Thyroid gland (tissue), 4 donors: Measurements from ENCODE around the gene CHST14. TPM values are rescaled to one million over a fixed set of nuclear protein-coding genes. Genes with fewer than 3 reads are reported as not detected.

Experiments
- DNase-seq, 2 donors: peaks; one replicate each; pipeline ENCODE4 v3.0.0-alpha.2; 2019
- H3K27ac ChIP-seq, 3 donors: fragments of 200-600 bp; sonication (generic); 1 replicate in 2 of 3; 2 replicates in 1 of 3; pipeline ENCODE4 v1.5.1; 2016 to 2019; ENCODE audit warnings: mild to moderate bottlenecking in 1 of 3, moderate library complexity in 1 of 3
- H3K27me3 ChIP-seq: fragments of 200-600 bp; sonication (generic); one replicate; pipeline ENCODE4 v1.5.1; 2019
- H3K36me3 ChIP-seq, 2 donors: fragments of 200-600 bp; sonication (generic); one replicate each; pipeline ENCODE4 v1.5.1; 2016 to 2019
- H3K4me1 ChIP-seq, 2 donors: fragments of 200-600 bp; sonication (generic); one replicate each; pipeline ENCODE4 v1.5.1; 2017 to 2019
- H3K4me3 ChIP-seq, 3 donors: fragments of 200-600 bp; sonication (generic); replicated peaks in 1 of 3; 1 replicate in 2 of 3; 2 replicates in 1 of 3; pipeline ENCODE4 v1.5.1; 2016; ENCODE audit warnings: mild to moderate bottlenecking in 1 of 3
- H3K9me3 ChIP-seq: fragments of 200-600 bp; sonication (generic); one replicate; pipeline ENCODE4 v1.5.1; 2017
- CTCF ChIP-seq, 6 experiments: fragments of 200-600 bp in 3 of 6; fragments of 450-650 bp in 3 of 6; sonication (generic) in 3 of 6; IDR thresholded peaks; one replicate each; pipeline ENCODE4 v1.5.1; 2016 to 2019; ENCODE audit warnings: antibody characterized with exemption in 6 of 6, mild to moderate bottlenecking in 2 of 6, inconsistent platforms in 1 of 6, moderate library complexity in 1 of 6
- POLR2A ChIP-seq, 2 donors: fragments of 450-650 bp; IDR thresholded peaks; one replicate each; pipeline ENCODE4 v1.6.1; 2017; ENCODE audit warnings: antibody characterized with exemption in 2 of 2, mild to moderate bottlenecking in 2 of 2, moderate library complexity in 1 of 2
- WGBS, 2 donors: methylation state at CpG; one replicate each; pipeline ENCODE4 v1.1.5; 2017; 5-methylcytosine and 5-hydroxymethylcytosine counted together
- intact Hi-C: fragments of 100-400 bp; cut with DNase I; formaldehyde crosslinking; loops from one replicate; pipeline ENCODE4 v1.15.1; 2023
- total RNA-seq, 4 donors: library from RNA; depleted of rRNA; stranded (reverse); fragments of >200 nt; gene quantifications; one replicate each; pipeline ENCODE4 v1.2.3, GENCODE V29; 2016

CHST14 gene
- total RNA-seq, 4 donors from 2014 or later, result 15.7 to 22.6 (median 20.1) TPM

GRCh38 chr15:40461958-40462357 lies 8.8 kb upstream of the CHST14 start:
- intact Hi-C loops, result no loop called here

GRCh38 chr15:40463279-40463678 lies 7.5 kb upstream of the CHST14 start:
- WGBS, 2 donors, result 98 to 100% methylated on average over 2 of the region's 2 CpGs
- intact Hi-C loops, result no loop called here
- no peak for TF ChIP-seq POLR2A (IDR thresholded peaks at IDR 0.05)
- no peak for TF ChIP-seq CTCF (IDR thresholded peaks at IDR 0.05)
- no peak overlapping the region for H3K4me3 ChIP-seq
- H3K27ac ChIP-seq, result no peak overlapping the region
- no peaks in the 10 kb centered on the region for H3K9me3 ChIP-seq
- peaks cover 51% of the 10 kb centered on the region in 2 donors for H3K36me3 ChIP-seq
- no peaks in the 10 kb centered on the region for H3K27me3 ChIP-seq
- no peak for DNase-seq
- H3K4me1 ChIP-seq, result no peaks in the 10 kb centered on the region

More at GRCh38 chr15:40461958-40462357, 8.8 kb upstream of the CHST14 start:
- Histone ChIP-seq H3K27me3 (no peaks in the 10 kb centered on the region), H3K4me3 (no peak overlapping the region), H3K27ac (no peak overlapping the region), H3K9me3 (no peaks in the 10 kb centered on the region), H3K4me1 (no peaks in the 10 kb centered on the region), H3K36me3 (peaks cover 49 to 51% of the 10 kb centered on the region in 2 donors)
- DNase-seq, result no peak
- TF ChIP-seq CTCF (IDR thresholded peaks at IDR 0.05) (no peak), POLR2A (IDR thresholded peaks at IDR 0.05) (no peak)
- WGBS, 2 donors, result 92 to 94% methylated on average over 12 to 16 of the region's 21 CpGs

GRCh38 chr15:40463886-40464545 lies 6.8 kb upstream of the CHST14 start:
- intact Hi-C loops, result no loop called here
- Histone ChIP-seq H3K36me3 (peaks cover 50% of the 10 kb centered on the region in 2 donors), H3K27ac (no peak overlapping the region), H3K4me1 (no peaks in the 10 kb centered on the region), H3K4me3 (no peak overlapping the region), H3K9me3 (no peaks in the 10 kb centered on the region), H3K27me3 (no peaks in the 10 kb centered on the region)
- no peak for DNase-seq
- 95% methylated on average over 7 to 10 of the region's 14 CpGs for WGBS, 2 donors
- TF ChIP-seq CTCF (IDR thresholded peaks at IDR 0.05) (no peak), POLR2A (IDR thresholded peaks at IDR 0.05) (no peak)

- no peak for DNase-seq
These were observed 6.1 kb upstream of the CHST14 start for GRCh38 chr15:40464595-40465185.

More at GRCh38 chr15:40464595-40465185, 6.1 kb upstream of the CHST14 start:
- TF ChIP-seq POLR2A (IDR thresholded peaks at IDR 0.05) (no peak), CTCF (IDR thresholded peaks at IDR 0.05) (no peak)
- intact Hi-C loops, result no loop called here
- Histone ChIP-seq H3K4me3 (no peak overlapping the region), H3K27me3 (no peaks in the 10 kb centered on the region), H3K9me3 (no peaks in the 10 kb centered on the region), H3K4me1 (no peaks in the 10 kb centered on the region), H3K27ac (no peak overlapping the region), H3K36me3 (peaks cover 44% of the 10 kb centered on the region in 2 donors)
- 90 to 92% methylated on average over 3 of the region's 3 CpGs for WGBS, 2 donors
